Uterus (tissue), 2 donors: Measurements from ENCODE around the gene LDLRAD4.

Source experiments
- CTCF ChIP-seq, 4 experiments: fragments of 200-600 bp in 2 of 4; fragments of 450-650 bp in 2 of 4; sonication (generic) in 2 of 4; IDR thresholded peaks; one replicate each; pipeline ENCODE4 v1.5.1; 2016 to 2019; ENCODE audit warnings: antibody characterized with exemption in 4 of 4, mild to moderate bottlenecking in 2 of 4, moderate library complexity in 1 of 4
- POLR2A ChIP-seq, 2 donors: fragments of 450-650 bp; IDR thresholded peaks; one replicate each; pipeline ENCODE4 v1.6.1; 2016; ENCODE audit warnings: antibody characterized with exemption in 2 of 2, mild to moderate bottlenecking in 1 of 2, moderate library complexity in 1 of 2

GRCh38 chr18:13394801-13395200, 176.2 kb downstream of the LDLRAD4 start:
- TF ChIP-seq POLR2A (IDR thresholded peaks at IDR 0.05) (no peak), CTCF (IDR thresholded peaks at IDR 0.05) (no peak)
